NT2/D1 (cell line): ENCODE results near the gene UAP1.

ENCODE experiments used
- DNase-seq: peaks from one replicate; pipeline ENCODE4 v3.0.0-alpha.2; 2011; ENCODE audit warnings: low read depth, low spot score
- H3K27me3 ChIP-seq: 2 replicates; pipeline ENCODE4 v1.6.0; 2011; ENCODE audit warnings: mild to moderate bottlenecking; ENCODE audit not compliant: insufficient read length, insufficient read depth
- H3K36me3 ChIP-seq: 2 replicates; pipeline ENCODE4 v1.6.1; 2011; ENCODE audit warnings: mild to moderate bottlenecking, low read length, mixed read lengths; ENCODE audit not compliant: insufficient read depth, insufficient read length
- H3K4me1 ChIP-seq: 2 replicates; pipeline ENCODE4 v1.5.1; 2011; ENCODE audit not compliant: insufficient read depth, insufficient read length
- H3K4me3 ChIP-seq: 2 replicates; pipeline ENCODE4 v1.5.1; 2011; ENCODE audit warnings: low read depth; ENCODE audit not compliant: insufficient read length
- H3K9ac ChIP-seq: 2 replicates; pipeline ENCODE4 v1.6.0; 2011; ENCODE audit warnings: low read depth; ENCODE audit not compliant: insufficient read length
- H3K9me3 ChIP-seq: 2 replicates; pipeline ENCODE4 v1.5.1; 2011; ENCODE audit warnings: mild to moderate bottlenecking, low read length; ENCODE audit not compliant: insufficient read depth
- SUZ12 ChIP-seq: IDR thresholded peaks from 2 replicates; pipeline ENCODE4 v1.6.1; 2011; ENCODE audit not compliant: insufficient read length, insufficient read depth; ENCODE audit errors: extremely low read depth
- YY1 ChIP-seq: IDR thresholded peaks from 2 replicates; pipeline ENCODE4 v1.6.1; 2011; ENCODE audit not compliant: insufficient read length, insufficient read depth
- ZNF274 ChIP-seq: IDR thresholded peaks from 2 replicates; pipeline ENCODE4 v1.6.1; 2011; ENCODE audit warnings: mild to moderate bottlenecking, low read depth, low read length

The UAP1 gene

GRCh38 chr1:162629651-162630050, 68.1 kb downstream of the UAP1 start:
- DNase-seq: no peak
- Histone ChIP-seq H3K4me1 (no peaks in the 10 kb centered on the region), H3K36me3 (no peaks in the 10 kb centered on the region), H3K9me3 (no peaks in the 10 kb centered on the region), H3K9ac (no peak overlapping the region), H3K4me3 (no peak overlapping the region), H3K27me3 (no peaks in the 10 kb centered on the region)
- TF ChIP-seq YY1 (no peak), SUZ12 (no peak)

GRCh38 chr1:162631546-162632191, 70.1 kb downstream of the UAP1 start:
- Histone ChIP-seq H3K36me3 (no peaks in the 10 kb centered on the region), H3K9ac (no peak overlapping the region), H3K4me1 (no peaks in the 10 kb centered on the region), H3K9me3 (no peaks in the 10 kb centered on the region), H3K4me3 (no peak overlapping the region), H3K27me3 (no peaks in the 10 kb centered on the region)
- TF ChIP-seq ZNF274 (no peak), YY1 (no peak), SUZ12 (no peak)
- DNase-seq: no peak

- Histone ChIP-seq H3K4me1 (no peaks in the 10 kb centered on the region), H3K27me3 (no peaks in the 10 kb centered on the region), H3K9ac (no peak within 1 kb of the TSS), H3K9me3 (no peaks in the 10 kb centered on the region), H3K4me3 (no peak within 1 kb of the TSS), H3K36me3 (no peaks in the 10 kb centered on the region)
- DNase-seq: no peak
- TF ChIP-seq SUZ12 (no peak), YY1 (no peak), ZNF274 (no peak)
Observed at GRCh38 chr1:162632217-162632666, 70.7 kb downstream of the UAP1 start, which contains the start of gene DDR2. Gene DDR2 (plus strand): TSS chr1:162632464. CDS start chr1:162719064, 86,600 bp downstream.

DNA sequence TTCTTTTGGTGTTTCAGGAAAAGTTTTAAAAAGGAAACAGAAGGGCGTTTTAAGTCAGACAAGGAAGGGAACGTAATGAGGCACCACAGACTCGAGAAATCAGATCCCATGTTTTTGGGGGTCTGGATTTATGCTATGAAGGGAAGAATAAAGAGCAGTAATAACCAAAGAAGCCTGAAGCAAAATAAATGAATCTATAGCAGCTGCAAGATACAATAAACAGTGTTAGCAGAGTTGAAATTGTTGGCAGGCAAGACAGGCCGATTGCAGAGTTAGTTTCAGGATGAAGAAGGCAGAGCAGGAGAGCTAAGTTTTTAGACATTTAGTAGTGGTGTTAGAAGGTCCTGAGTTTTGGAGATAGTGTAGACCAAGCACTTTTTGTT, 71.2 kb downstream of the UAP1 start:
- no peak overlapping the region for H3K9ac ChIP-seq
- no peaks in the 10 kb centered on the region for H3K9me3 ChIP-seq
- DNase-seq: no peak
- TF ChIP-seq ZNF274: no peak
- TF ChIP-seq YY1: no peak
- no peak for TF ChIP-seq SUZ12
- H3K36me3 ChIP-seq: no peaks in the 10 kb centered on the region
- no peak overlapping the region for H3K4me3 ChIP-seq
- no peaks in the 10 kb centered on the region for H3K27me3 ChIP-seq
- no peaks in the 10 kb centered on the region for H3K4me1 ChIP-seq

GRCh38 chr1:162633081-162633762, 71.7 kb downstream of the UAP1 start:
- DNase-seq: no peak

DNA sequence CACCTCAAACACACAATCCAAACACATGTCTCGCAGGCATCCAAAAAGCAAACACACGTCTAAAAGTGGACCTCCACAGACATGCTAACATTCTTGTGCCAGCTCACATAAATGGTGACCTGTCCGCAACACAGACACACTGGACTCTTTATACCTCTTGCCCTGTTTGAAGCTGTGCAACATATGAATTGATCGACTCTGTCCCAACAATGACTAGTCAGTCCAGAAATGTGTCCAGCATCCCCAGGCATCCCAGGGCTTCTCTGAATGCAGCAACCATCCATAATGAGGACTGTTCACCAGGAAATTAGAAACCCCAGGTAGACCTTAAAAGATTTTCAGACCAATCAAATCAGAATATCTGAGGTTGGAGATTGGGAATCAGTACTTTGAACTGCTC, 73.9 kb downstream of the UAP1 start:
- H3K27me3 ChIP-seq: no peaks in the 10 kb centered on the region
- no peak overlapping the region for H3K9ac ChIP-seq
- no peak overlapping the region for H3K4me3 ChIP-seq
- no peak for TF ChIP-seq YY1
- no peaks in the 10 kb centered on the region for H3K36me3 ChIP-seq
- no peak for DNase-seq
- H3K9me3 ChIP-seq: no peaks in the 10 kb centered on the region
- no peaks in the 10 kb centered on the region for H3K4me1 ChIP-seq

More at GRCh38 chr1:162633081-162633762, 71.7 kb downstream of the UAP1 start:
- no peaks in the 10 kb centered on the region for H3K27me3 ChIP-seq
- H3K4me1 ChIP-seq: no peaks in the 10 kb centered on the region
- H3K4me3 ChIP-seq: no peak overlapping the region
- no peaks in the 10 kb centered on the region for H3K9me3 ChIP-seq
- H3K36me3 ChIP-seq: no peaks in the 10 kb centered on the region
- TF ChIP-seq SUZ12: no peak
- no peak overlapping the region for H3K9ac ChIP-seq

DNA sequence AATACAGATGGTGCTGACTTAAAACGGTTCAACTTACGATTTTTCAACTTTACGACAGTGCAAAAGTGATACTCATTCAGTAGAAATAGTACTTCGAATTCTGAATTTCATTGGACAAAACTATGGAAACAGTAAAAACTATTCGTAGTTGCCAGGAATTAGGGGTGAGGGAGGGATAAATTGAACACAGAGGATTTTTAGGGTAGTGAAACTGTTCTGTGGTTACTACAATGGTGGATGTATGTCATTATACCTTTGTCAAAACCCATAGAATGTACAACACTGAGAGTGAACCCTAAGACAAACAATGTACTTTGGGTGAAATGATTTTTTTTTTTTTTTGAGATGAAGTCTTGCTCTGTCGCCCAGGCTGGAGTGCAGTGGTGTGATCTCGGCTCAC, 78.2 kb downstream of the UAP1 start:
- DNase-seq: no peak
- Histone ChIP-seq H3K9ac (no peak overlapping the region), H3K4me1 (no peaks in the 10 kb centered on the region), H3K4me3 (no peak overlapping the region), H3K36me3 (no peaks in the 10 kb centered on the region), H3K9me3 (no peaks in the 10 kb centered on the region), H3K27me3 (no peaks in the 10 kb centered on the region)
- TF ChIP-seq YY1 (no peak), ZNF274 (no peak), SUZ12 (no peak)

DNA sequence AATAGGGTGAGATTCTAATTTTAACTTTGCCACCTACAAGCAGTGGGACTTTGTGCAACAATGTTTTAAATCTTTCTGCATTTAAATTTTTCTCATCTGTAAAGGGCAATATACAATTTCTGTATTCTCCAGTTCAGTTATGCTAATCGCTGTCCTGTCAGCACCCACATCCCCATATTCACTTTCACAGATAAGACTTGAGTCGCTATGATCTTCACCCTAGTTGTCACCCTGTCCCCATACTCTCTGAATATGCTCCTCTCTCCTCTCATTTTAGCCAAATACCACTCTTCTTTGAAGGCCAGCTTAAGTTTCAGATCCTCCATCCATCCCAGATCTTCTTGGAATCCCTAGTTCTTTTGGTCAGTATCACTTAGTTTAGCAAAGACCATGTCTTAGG, 79.6 kb downstream of the UAP1 start:
- Histone ChIP-seq H3K4me1 (no peaks in the 10 kb centered on the region), H3K4me3 (no peak overlapping the region), H3K36me3 (no peaks in the 10 kb centered on the region), H3K27me3 (no peaks in the 10 kb centered on the region), H3K9ac (no peak overlapping the region), H3K9me3 (no peaks in the 10 kb centered on the region)
- no peak for TF ChIP-seq YY1
- no peak for TF ChIP-seq ZNF274
- no peak for TF ChIP-seq SUZ12
- no peak for DNase-seq
